D721Med (cell line): ENCODE results near the gene HTR1B.

ENCODE experiments used
- DNase-seq: peaks from one replicate; pipeline ENCODE4 v3.0.0; 2011; ENCODE audit warnings: low spot score; ENCODE audit not compliant: insufficient read length
- FAIRE-seq: peaks from 2 replicates; lab custom pipeline; 2011; peaks lifted over from hg19 to GRCh38; lab: Jason Lieb, UNC
- TF ChIP-seq, protein P1 (sequence below): IDR thresholded peaks from 2 replicates; pipeline ENCODE4 v1.5.1; 2012; ENCODE audit warnings: mild to moderate bottlenecking, control low read depth; ENCODE audit not compliant: insufficient read depth; ENCODE audit errors: missing control alignments

The HTR1B gene

DNA sequence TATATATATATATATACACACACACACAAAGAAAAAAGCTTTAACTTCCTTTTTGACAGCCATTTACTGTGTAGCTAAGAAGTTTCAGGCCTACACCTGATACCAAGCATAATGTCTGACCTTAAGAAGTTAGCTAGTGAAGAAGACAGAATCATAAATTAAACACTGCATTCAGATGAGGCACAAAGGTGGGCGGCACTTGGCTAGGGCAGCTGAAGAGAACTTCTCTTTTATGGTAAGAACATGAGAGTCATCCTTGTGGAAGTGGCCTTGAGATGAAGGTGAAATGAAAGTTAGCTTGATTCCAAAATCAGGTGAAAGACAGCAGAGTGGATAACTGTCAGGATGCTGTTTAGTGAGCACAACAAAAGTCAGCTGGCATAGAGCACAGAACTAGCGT is 46.5 kb downstream of the HTR1B start:
- TF ChIP-seq, protein P1, sequence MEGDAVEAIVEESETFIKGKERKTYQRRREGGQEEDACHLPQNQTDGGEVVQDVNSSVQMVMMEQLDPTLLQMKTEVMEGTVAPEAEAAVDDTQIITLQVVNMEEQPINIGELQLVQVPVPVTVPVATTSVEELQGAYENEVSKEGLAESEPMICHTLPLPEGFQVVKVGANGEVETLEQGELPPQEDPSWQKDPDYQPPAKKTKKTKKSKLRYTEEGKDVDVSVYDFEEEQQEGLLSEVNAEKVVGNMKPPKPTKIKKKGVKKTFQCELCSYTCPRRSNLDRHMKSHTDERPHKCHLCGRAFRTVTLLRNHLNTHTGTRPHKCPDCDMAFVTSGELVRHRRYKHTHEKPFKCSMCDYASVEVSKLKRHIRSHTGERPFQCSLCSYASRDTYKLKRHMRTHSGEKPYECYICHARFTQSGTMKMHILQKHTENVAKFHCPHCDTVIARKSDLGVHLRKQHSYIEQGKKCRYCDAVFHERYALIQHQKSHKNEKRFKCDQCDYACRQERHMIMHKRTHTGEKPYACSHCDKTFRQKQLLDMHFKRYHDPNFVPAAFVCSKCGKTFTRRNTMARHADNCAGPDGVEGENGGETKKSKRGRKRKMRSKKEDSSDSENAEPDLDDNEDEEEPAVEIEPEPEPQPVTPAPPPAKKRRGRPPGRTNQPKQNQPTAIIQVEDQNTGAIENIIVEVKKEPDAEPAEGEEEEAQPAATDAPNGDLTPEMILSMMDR: no peak
- no peak for FAIRE-seq
- DNase-seq: no peak

DNA sequence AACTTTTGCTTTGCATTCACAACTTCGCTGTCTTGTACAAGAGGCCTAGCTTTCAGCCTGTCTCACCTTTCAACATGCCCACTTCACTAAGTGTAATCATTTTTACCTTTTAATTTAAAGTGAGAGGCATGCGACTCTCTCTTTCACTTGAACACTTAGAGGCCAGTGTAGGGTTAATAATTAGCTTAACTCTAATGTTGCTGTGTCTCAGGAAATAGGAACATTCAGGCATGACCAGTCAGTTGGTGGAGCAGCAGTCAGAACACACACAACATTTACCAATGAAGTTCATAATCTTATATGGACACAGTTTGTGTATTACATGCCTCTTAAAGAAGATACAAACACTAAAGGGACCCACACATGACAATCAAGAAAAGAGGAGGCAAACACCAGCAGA is 47.6 kb downstream of the HTR1B start:
- TF ChIP-seq, protein P1: no peak
- DNase-seq: no peak
- FAIRE-seq: no peak
